Raji (cell line): ENCODE measurements around the gene UQCRC1.

Experiments used
- POLR2A ChIP-seq: IDR thresholded peaks from 2 replicates; pipeline ENCODE4 v1.6.1; 2011; ENCODE audit warnings: low read depth, low read length, control low read depth; ENCODE audit not compliant: insufficient read depth

The UQCRC1 gene

GRCh38 chr3:48576647-48577046 lies 32.8 kb downstream of the UQCRC1 start:
- no peak for TF ChIP-seq POLR2A

- TF ChIP-seq POLR2A, result no peak
Observed at GRCh38 chr3:48575366-48575765, 34.1 kb downstream of the UQCRC1 start.

GRCh38 chr3:48573973-48574585 lies 35.4 kb downstream of the UQCRC1 start:
- no peak for TF ChIP-seq POLR2A

GRCh38 chr3:48572517-48572916 lies 36.9 kb downstream of the UQCRC1 start:
- no peak for TF ChIP-seq POLR2A

GRCh38 chr3:48571938-48572337 lies 37.5 kb downstream of the UQCRC1 start:
- TF ChIP-seq POLR2A, result no peak

- no peak for TF ChIP-seq POLR2A
Observed at GRCh38 chr3:48569808-48570450, 39.5 kb downstream of the UQCRC1 start.

GRCh38 chr3:48569400-48569799 lies 40.0 kb downstream of the UQCRC1 start:
- no peak for TF ChIP-seq POLR2A

GRCh38 chr3:48568476-48568875 lies 41.0 kb downstream of the UQCRC1 start:
- TF ChIP-seq POLR2A, result no peak

- TF ChIP-seq POLR2A, result no peak
Observed at GRCh38 chr3:48567500-48567899, 41.9 kb downstream of the UQCRC1 start.

- no peak for TF ChIP-seq POLR2A
Observed at GRCh38 chr3:48567090-48567489, 42.4 kb downstream of the UQCRC1 start.

- TF ChIP-seq POLR2A, result no peak
Observed at GRCh38 chr3:48566401-48566760, 43.1 kb downstream of the UQCRC1 start.

- no peak for TF ChIP-seq POLR2A
Observed at GRCh38 chr3:48565591-48566400, 43.6 kb downstream of the UQCRC1 start.

- no peak for TF ChIP-seq POLR2A
Observed at GRCh38 chr3:48565186-48565585, 44.3 kb downstream of the UQCRC1 start.

GRCh38 chr3:48564667-48565066 lies 44.8 kb downstream of the UQCRC1 start:
- no peak for TF ChIP-seq POLR2A

- no peak for TF ChIP-seq POLR2A
Observed at GRCh38 chr3:48564022-48564421, 45.4 kb downstream of the UQCRC1 start.

GRCh38 chr3:48563382-48563918 lies 46.0 kb downstream of the UQCRC1 start, which contains the start of gene UCN2:
TSS of gene UCN2 (minus strand) at chr3:48563781. CDS start at chr3:48563124, 657 bp downstream.
- no peak for TF ChIP-seq POLR2A

- TF ChIP-seq POLR2A, result no peak
Observed at GRCh38 chr3:48562367-48563095, 46.9 kb downstream of the UQCRC1 start.
